Hepatocyte (in vitro differentiated cells): ENCODE measurements around the gene GSC.

Experiments used
- CTCF ChIP-seq: fragments of 200-600 bp; sonication (generic); IDR thresholded peaks from 2 replicates; pipeline ENCODE4 v1.5.1; 2016; ENCODE audit warnings: antibody characterized with exemption, mild to moderate bottlenecking; ENCODE audit not compliant: poor library complexity
- EZH2phosphoT487 ChIP-seq: fragments of 200-600 bp; sonication (generic); IDR thresholded peaks from one replicate; pipeline ENCODE4 v1.6.1; 2018; ENCODE audit warnings: antibody characterized with exemption, mild to moderate bottlenecking, low read depth, moderate library complexity; ENCODE audit not compliant: unreplicated experiment, severe bottlenecking

- TF ChIP-seq CTCF: no peak
- TF ChIP-seq EZH2phosphoT487: no peak
These were observed 2.1 kb upstream of the GSC start for GRCh38 chr14:94771906-94772490.
